Activated CD4-positive, alpha-beta memory T cell treated with anti-CD3 and anti-CD28 coated beads, Interleukin-2, amount 10 ng/mL, durations not matched to agents 7 days and 5 days (primary cell): ENCODE measurements around the gene SETX. TPM values are rescaled to one million over a fixed set of nuclear protein-coding genes. Genes with fewer than 3 reads are reported as not detected.
"Not testable (repeated sequence)": the region's sequence is repeated elsewhere in the genome, so short reads cannot be mapped to it uniquely, and the experiment has no call there.

ENCODE experiments used
- CTCF ChIA-PET: fragments of 350-600 bp; sonication (Branson Sonifier 250); formaldehyde crosslinking; loops from one replicate; lab custom pipeline; 2021; ENCODE audit warnings: antibody characterized with exemption, inconsistent platforms; lab: Charles Lee
- POLR2A ChIA-PET: fragments of 350-600 bp; sonication (Branson Sonifier 250); formaldehyde crosslinking; loops from one replicate; lab custom pipeline; 2021; ENCODE audit warnings: antibody characterized with exemption; lab: Charles Lee
- DNase-seq: peaks from one replicate; pipeline ENCODE4 v3.0.0-alpha.2; 2020
- H3K27ac Mint-ChIP-seq: one replicate; pipeline ENCODE4 v1.8.0; 2021; ENCODE audit warnings: mild to moderate bottlenecking, mixed read lengths
- H3K27me3 Mint-ChIP-seq: one replicate; pipeline ENCODE4 v1.8.0; 2021; ENCODE audit warnings: mixed read lengths
- H3K36me3 Mint-ChIP-seq: one replicate; pipeline ENCODE4 v1.8.0; 2021; ENCODE audit warnings: low read depth, mixed read lengths
- H3K4me1 Mint-ChIP-seq: one replicate; pipeline ENCODE4 v1.8.0; 2021; ENCODE audit warnings: mixed read lengths
- H3K4me3 Mint-ChIP-seq: one replicate; pipeline ENCODE4 v1.8.0; 2021; ENCODE audit warnings: mild to moderate bottlenecking, mixed read lengths
- H3K9me3 Mint-ChIP-seq: one replicate; pipeline ENCODE4 v1.8.0; 2021; ENCODE audit warnings: mixed read lengths
- total RNA-seq, 2 experiments: library from RNA; stranded (reverse); gene quantifications; one replicate each; pipeline ENCODE4 v1.2.3, GENCODE V29; 2021

The SETX gene
- total RNA-seq, 2 experiments from 2014 or later, result 63.7 to 69.4 TPM

DNA sequence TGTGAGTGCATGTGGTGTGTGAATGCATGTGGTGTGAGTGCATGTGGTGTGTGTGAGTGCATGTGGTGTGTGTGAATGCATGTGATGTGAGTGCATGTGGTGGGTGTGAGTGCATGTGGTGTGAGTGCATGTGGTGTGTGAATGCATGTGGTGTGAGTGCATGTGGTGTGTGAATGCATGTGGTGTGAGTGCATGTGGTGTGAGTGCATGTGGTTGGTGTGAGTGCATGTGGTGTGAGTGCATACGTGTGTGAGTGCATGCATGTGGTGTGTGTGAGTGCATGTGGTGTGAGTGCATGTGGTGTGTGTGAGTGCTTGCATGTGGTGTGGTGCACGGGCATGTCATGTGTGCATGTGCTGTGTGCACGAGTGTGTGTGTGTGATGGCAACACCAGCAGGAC, 23.6 kb upstream of the SETX start:
- DNase-seq, H3K4me3 Mint-ChIP-seq, CTCF ChIA-PET, H3K27ac Mint-ChIP-seq, H3K27me3 Mint-ChIP-seq, POLR2A ChIA-PET, H3K9me3 Mint-ChIP-seq: not testable (repeated sequence)
- peaks cover 26% of the 10 kb centered on the region for H3K36me3 Mint-ChIP-seq
- H3K4me1 Mint-ChIP-seq, result peaks cover 26% of the 10 kb centered on the region

DNA sequence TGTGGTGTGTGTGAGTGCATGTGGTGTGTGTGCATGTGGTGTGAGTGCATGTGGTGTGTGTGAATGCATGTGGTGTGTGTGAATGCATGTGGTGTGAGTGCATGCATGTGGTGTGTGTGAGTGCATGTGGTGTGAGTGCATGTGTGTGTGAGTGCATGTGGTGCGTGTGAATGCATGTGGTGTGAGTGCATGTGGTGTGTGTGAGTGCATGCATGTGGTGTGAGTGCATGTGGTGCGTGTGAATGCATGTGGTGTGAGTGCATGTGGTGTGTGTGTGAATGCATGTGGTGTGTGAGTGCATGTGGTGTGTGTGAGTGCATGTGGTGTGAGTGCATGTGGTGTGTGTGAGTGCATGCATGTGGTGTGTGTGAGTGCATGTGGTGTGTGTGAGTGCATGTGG, 23.0 kb upstream of the SETX start:
- H3K4me1 Mint-ChIP-seq, result peaks cover 27% of the 10 kb centered on the region
- CTCF ChIA-PET, H3K27ac Mint-ChIP-seq, H3K27me3 Mint-ChIP-seq, H3K9me3 Mint-ChIP-seq, POLR2A ChIA-PET, H3K4me3 Mint-ChIP-seq, DNase-seq: not testable (repeated sequence)
- H3K36me3 Mint-ChIP-seq, result peaks cover 21% of the 10 kb centered on the region

DNA sequence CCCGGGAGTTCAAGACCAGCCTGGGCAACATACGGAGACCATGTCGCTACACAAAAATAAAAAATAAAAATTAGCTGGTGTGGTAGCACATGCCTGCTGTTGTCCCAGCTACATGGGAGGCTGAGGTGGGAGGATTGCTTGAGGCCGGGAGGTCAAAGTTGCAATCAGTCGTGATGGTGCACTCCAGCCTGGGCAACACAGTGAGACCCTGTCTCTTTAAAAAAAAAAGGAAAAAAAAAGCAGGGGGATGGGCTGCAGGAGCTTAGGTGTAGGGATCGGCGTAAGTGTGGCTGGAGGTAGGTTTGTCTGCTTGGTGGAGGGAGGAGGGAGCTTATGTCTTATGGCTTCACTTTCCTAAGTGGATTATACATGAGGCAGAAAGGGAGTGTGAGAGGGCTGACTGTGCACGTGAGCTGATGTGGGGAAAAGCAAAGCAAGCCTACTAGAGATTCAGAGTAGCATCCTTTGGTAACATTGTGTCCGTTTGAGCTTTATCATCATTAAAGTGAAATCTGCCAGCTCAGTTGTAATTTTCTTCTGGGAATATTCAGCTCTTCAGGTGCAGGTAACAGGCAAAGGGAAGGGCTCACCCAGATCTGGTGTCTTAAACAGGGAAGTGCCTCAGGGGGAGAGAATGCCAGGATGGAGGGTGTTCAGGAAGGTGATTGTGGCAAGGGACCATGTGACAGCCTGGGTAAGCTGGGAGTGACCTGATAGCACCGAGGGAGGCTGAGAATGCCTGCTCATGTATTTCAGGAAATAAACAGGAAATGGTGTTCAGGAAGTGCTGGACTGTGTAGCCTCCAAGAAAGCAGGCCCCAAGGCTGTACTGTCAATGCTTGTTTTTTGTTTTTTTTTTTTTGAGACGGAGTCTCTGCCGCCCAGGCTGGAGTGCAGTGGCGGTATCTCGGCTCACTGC, 17.6 kb upstream of the SETX start:
- H3K36me3 Mint-ChIP-seq, result peaks cover 9% of the 10 kb centered on the region
- ChIA-PET POLR2A (interaction anchor here (0.6 to 2.2 kb wide), 7 partner anchors 9 to 210 kb away, joined by 3 to 13 read pairs (median 3); partner anchors contain the start of genes NTNG2 and SETX), CTCF (interaction anchor here (0.6 to 1.2 kb wide), 4 partner anchors 22 to 617 kb away, joined by 3 read pairs; no protein-coding TSS in a partner anchor)
- peak overlapping the region; percentile 70 for H3K27ac Mint-ChIP-seq
- H3K4me3 Mint-ChIP-seq, result no peak overlapping the region
- peaks cover 28% of the 10 kb centered on the region for H3K4me1 Mint-ChIP-seq
- H3K9me3 Mint-ChIP-seq, result no peaks in the 10 kb centered on the region
- H3K27me3 Mint-ChIP-seq, result no peaks in the 10 kb centered on the region
- no peak for DNase-seq

DNA sequence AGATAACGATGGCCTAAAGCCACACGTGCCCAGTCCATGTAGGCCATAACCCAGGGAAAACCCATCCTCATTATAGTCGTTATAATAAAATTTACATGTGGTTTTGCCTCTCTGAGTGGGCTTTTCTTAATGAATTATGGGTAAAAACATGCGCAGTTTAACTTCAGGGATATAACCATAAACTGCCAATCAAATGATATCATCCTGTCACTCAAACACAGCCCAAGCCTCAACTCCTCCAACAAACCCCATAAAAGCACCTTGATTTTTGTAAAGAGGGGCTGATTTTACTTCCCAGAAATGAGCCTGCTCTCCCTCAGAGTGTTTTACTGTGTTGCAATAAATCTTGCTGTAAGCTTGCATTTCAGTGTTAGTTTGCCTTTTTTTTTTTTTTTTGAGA, 15.8 kb upstream of the SETX start:
- POLR2A ChIA-PET, result no interaction called here
- Mint-ChIP-seq H3K27ac (no peak overlapping the region), H3K27me3 (no peaks in the 10 kb centered on the region), H3K4me3 (no peak overlapping the region), H3K36me3 (peaks cover 9% of the 10 kb centered on the region), H3K9me3 (no peaks in the 10 kb centered on the region), H3K4me1 (peaks cover 26% of the 10 kb centered on the region)
- CTCF ChIA-PET, result interaction anchor here (1.1 kb wide), 1 partner anchor 134 kb away, joined by 3 read pairs; no protein-coding TSS in a partner anchor
- no peak for DNase-seq

DNA sequence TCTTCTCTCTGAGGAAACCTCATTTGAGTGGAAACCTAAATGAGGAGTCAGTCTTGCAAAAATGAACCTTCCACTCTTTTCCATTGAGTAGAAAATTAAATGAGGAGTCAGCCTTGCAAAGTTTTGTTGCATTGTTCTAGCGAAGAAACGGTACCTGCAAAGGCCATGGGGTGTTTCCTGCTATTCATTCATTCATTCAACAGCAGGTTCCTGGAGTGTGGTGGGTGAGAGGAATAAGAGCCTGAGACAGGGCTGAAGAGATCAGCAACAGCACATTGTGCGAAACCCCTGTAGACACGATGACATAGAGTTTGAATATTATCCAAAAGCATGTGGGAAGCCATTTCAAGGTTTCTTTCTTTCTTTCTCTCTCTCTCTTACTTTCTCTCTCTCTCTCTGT, 14.6 kb upstream of the SETX start:
- Mint-ChIP-seq H3K27ac (no peak overlapping the region), H3K4me3 (no peak overlapping the region), H3K36me3 (peaks cover 3% of the 10 kb centered on the region), H3K9me3 (no peaks in the 10 kb centered on the region), H3K27me3 (no peaks in the 10 kb centered on the region), H3K4me1 (peaks cover 22% of the 10 kb centered on the region)
- DNase-seq, result no peak
- ChIA-PET POLR2A (no interaction called here), CTCF (no interaction called here)

DNA sequence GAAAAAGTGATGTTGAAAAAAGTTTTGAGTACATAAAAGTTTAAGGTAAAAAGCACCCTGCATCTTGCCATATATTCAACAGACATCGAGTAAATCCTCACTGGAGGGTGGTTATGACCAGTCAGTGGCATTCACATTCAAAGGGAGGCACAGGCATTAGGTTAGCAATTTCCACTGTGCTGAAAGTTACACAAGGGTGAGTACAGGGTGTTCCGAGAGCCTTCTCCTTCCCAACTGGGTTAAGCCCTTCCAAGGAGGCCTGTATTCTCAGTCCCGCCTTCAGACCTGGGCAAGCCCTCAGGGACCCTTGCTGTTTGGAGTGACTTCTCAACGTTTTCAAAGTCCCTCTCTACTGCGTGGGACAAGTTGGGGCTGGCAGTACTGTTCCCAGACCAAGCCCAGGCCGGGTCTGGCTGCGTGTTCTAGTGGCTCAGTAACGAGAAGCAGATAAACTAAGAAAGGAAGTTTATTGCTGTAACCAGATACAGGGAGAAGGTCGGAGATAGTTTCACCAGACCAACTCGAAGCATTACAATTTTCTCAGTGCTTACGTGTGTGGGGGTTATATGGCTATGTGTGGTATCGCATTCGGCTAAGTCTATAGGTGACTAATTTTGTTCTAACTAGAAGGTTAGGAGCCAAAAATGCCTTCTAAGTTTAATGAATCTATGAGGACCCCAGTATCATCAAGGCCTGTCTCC, 13.0 kb upstream of the SETX start:
- H3K9me3 Mint-ChIP-seq, result no peaks in the 10 kb centered on the region
- peaks cover 12% of the 10 kb centered on the region for H3K4me1 Mint-ChIP-seq
- ChIA-PET CTCF (no interaction called here), POLR2A (interaction anchor here (1.1 to 1.3 kb wide), 2 partner anchors 16 to 302 kb away, joined by 3 to 4 read pairs; partner anchors contain the start of gene DDX31)
- H3K27me3 Mint-ChIP-seq, result no peaks in the 10 kb centered on the region
- no peak overlapping the region for H3K4me3 Mint-ChIP-seq
- no peak overlapping the region for H3K27ac Mint-ChIP-seq
- DNase-seq, result no peak
- H3K36me3 Mint-ChIP-seq, result peaks cover 3% of the 10 kb centered on the region

DNA sequence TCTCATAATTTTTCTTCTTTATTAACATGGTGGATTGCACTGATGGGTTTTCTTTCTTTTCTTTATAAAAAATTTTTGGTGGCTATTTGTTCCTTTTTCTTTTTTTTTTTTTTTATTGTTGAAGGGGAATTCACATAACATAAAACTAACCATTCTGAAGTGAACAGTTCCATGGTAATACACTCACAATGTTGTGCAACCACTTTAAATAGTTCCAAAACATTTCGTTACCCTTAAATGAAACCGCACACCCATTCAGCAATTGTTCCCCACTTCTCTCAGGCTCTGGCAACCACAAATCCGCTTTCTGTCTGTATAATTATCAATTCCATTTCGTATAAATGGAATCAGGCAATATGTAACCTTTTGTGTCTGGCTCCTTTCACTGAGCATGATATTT, 11.7 kb upstream of the SETX start:
- no peak for DNase-seq
- Mint-ChIP-seq H3K4me1 (no peaks in the 10 kb centered on the region), H3K27me3 (no peaks in the 10 kb centered on the region), H3K36me3 (no peaks in the 10 kb centered on the region), H3K4me3 (no peak overlapping the region), H3K27ac (no peak overlapping the region), H3K9me3 (no peaks in the 10 kb centered on the region)
- POLR2A ChIA-PET, result no interaction called here
- CTCF ChIA-PET, result no interaction called here

DNA sequence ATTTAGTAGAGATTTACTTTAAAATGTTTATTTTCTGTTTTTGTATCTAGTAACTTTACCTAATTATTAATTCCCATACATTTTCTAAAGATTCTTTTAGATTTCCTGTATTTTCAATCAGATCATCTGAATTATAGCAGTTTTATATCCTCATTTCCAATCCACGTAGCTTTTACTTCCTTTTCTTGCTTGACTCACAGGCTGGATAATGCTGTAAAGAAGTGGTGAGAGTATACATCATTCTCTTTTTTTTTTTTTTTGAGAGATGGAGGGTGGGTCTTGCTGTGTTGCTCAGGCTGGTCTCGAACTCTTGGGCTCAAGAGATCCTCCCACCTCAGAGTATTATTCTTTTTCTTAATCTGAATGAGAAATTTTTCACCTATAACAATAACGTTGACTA, 11.2 kb upstream of the SETX start:
- DNase-seq, result no peak
- H3K36me3 Mint-ChIP-seq, result no peaks in the 10 kb centered on the region
- no peak overlapping the region for H3K4me3 Mint-ChIP-seq
- H3K9me3 Mint-ChIP-seq, result no peaks in the 10 kb centered on the region
- ChIA-PET POLR2A (no interaction called here), CTCF (no interaction called here)
- no peak overlapping the region for H3K27ac Mint-ChIP-seq
- H3K27me3 Mint-ChIP-seq, result no peaks in the 10 kb centered on the region
- H3K4me1 Mint-ChIP-seq, result no peaks in the 10 kb centered on the region

DNA sequence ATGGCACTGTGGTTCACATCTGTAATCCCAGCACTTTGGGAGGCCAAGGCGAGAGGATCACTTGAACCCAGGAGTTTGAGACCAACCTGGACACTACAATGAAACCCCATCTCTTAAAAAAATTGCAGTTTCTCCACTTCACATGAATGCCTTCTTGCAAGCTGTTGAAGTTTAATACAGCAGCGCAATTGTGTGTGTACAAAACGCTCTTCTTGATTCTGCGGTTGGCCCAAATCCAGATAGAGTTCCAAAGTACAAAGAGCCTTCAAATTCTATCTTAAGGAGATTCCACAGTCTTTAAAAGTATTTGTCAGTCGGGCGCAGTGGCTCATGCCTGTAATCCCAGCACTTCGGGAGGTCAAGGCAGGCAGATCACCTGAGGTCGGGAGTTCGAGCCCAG, 9.3 kb upstream of the SETX start:
- Mint-ChIP-seq H3K9me3 (no peaks in the 10 kb centered on the region), H3K4me3 (no peak overlapping the region), H3K27ac (no peak overlapping the region), H3K27me3 (peaks cover 2% of the 10 kb centered on the region), H3K4me1 (peaks cover 4% of the 10 kb centered on the region), H3K36me3 (no peaks in the 10 kb centered on the region)
- no peak for DNase-seq
- ChIA-PET CTCF (no interaction called here), POLR2A (interaction anchor here (1.4 kb wide), 1 partner anchor 9 kb away, joined by 7 read pairs; the partner anchor contains the start of gene SETX)

DNA sequence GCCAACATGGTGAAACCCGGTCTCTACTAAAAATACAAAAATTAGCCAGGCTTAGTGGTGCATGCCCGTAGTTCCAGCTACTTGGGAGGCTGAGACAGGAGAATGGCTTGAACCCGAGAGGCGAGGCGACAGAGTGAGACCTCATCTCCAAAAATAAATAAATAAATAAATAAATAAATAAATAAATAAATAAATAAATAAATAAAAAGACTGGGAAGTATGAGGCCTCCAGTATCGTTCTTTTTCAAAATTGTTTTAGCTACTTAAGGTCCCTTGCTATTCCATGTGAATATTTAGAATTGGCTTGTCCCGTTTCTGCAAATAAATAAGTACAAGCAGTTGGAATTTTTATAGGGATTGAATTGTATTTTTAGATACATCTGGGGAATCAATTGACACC, 3.0 kb upstream of the SETX start:
- POLR2A ChIA-PET, result no interaction called here
- no peak overlapping the region for H3K27ac Mint-ChIP-seq
- H3K27me3 Mint-ChIP-seq, result peaks cover 4% of the 10 kb centered on the region
- no peak overlapping the region for H3K4me3 Mint-ChIP-seq
- peaks cover 25% of the 10 kb centered on the region for H3K4me1 Mint-ChIP-seq
- CTCF ChIA-PET, result no interaction called here
- no peaks in the 10 kb centered on the region for H3K9me3 Mint-ChIP-seq
- no peak for DNase-seq
- peaks cover 19% of the 10 kb centered on the region for H3K36me3 Mint-ChIP-seq

DNA sequence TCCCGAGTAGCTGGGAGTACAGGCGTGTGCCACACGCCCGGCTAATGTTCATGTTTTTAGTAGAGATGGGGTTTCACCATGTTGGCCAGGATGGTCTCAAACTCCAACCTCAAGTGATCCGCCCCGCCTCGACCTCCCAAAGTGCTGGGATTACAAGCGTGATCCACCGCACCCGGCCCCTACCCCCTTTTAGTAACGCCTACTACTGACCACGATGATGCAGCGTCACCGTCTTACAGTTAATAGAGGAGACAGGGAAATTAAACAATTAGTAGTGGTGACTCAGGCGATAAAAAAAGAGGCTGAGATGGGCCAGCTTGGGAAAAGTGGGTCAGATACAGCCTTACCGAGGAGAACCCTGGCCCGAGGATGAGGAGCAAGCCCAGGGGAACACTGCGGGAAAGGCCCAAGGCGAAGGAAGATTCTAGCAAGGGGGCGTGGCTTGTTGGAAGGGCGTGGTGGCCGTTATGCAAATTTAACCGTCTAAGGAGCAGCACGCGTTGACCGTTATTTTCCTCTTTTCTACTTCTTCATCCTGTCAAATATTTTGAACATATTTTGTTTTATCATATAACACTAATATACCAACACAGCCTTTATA, 1.6 kb upstream of the SETX start:
- ChIA-PET POLR2A (no interaction called here), CTCF (no interaction called here)
- Mint-ChIP-seq H3K27me3 (peaks cover 4% of the 10 kb centered on the region), H3K4me3 (no peak overlapping the region), H3K4me1 (peaks cover 39% of the 10 kb centered on the region), H3K9me3 (no peaks in the 10 kb centered on the region), H3K36me3 (peaks cover 32% of the 10 kb centered on the region), H3K27ac (peak overlapping the region; percentile 40)
- no peak for DNase-seq

DNA sequence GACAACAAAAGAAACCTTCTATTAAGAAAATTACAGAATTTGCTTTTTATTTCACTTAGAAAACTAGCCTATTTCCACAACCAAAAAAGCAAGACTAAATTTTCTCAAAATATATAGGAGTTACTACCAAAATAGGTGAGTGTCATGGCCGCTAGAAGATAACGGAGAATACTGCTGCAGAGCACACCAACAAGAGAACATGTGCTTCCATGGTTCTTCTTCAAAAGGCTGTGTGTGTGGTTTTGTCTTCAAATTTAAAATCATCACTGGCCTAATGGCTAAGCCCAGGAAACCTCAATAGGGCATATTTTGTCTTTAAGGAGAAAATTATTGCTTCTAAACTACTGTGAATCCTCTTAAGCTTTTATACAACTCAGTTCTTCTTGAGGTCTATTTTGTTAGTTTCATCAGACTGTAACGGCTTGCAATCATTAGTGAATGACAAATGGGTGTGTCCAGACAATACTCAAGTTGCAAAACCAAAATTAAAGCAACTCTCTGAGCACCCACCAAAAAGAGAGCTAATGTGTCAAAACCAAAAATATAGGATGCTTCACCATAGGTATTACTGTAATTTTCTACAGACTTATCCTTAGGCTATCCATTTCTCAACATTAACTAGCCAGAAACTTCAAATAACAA, 3.3 kb downstream of the SETX start:
- H3K4me1 Mint-ChIP-seq, result peaks cover 61% of the 10 kb centered on the region
- H3K36me3 Mint-ChIP-seq, result peaks cover 67% of the 10 kb centered on the region
- no peak for DNase-seq
- H3K9me3 Mint-ChIP-seq, result no peaks in the 10 kb centered on the region
- ChIA-PET CTCF (interaction anchor here (1.1 to 1.9 kb wide), 4 partner anchors 53 to 110 kb away, joined by 3 to 6 read pairs (median 4); no protein-coding TSS in a partner anchor), POLR2A (interaction anchor here (0.7 to 5.8 kb wide), 12 partner anchors 17 to 1226 kb away, joined by 3 to 62 read pairs (median 4); partner anchors contain the start of genes DDX31, GTF3C4, NUP214 and TTF1)
- H3K27ac Mint-ChIP-seq, result peak overlapping the region; percentile 88
- peak overlapping the region; percentile 86 for H3K4me3 Mint-ChIP-seq
- H3K27me3 Mint-ChIP-seq, result no peaks in the 10 kb centered on the region
